ENCODE results near the gene YIPF5. TPM values are rescaled to one million over a fixed set of nuclear protein-coding genes. Genes with fewer than 3 reads are reported as not detected.

The YIPF5 gene
- total RNA-seq, 1 donor from 2014 or later = 65.6 TPM

DNA sequence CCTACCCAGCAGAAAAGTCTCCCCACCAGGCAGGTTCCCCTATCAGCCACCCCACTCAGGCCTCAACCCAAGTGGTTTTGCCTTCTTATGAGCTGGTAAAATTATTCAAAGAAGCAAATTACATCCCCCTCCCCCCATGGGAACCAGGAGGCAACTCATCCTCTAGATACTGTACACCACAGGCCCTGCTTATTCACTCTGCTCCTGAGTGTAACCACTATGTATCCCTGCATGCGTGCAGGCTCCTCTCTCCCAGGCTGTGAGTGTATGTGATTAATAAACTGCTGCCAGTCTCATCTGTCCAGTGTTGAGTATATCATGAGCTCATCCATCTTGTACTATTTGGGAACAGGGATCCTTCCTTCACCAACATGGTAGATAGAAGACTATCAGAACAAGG, 8.8 kb upstream of the YIPF5 start:
- TF ChIP-seq EZH2 (IDR thresholded peaks at IDR 0.05) (no peak), EZH2phosphoT487 (IDR thresholded peaks at IDR 0.05) (no peak)
- TF ChIP-seq, protein P1, sequence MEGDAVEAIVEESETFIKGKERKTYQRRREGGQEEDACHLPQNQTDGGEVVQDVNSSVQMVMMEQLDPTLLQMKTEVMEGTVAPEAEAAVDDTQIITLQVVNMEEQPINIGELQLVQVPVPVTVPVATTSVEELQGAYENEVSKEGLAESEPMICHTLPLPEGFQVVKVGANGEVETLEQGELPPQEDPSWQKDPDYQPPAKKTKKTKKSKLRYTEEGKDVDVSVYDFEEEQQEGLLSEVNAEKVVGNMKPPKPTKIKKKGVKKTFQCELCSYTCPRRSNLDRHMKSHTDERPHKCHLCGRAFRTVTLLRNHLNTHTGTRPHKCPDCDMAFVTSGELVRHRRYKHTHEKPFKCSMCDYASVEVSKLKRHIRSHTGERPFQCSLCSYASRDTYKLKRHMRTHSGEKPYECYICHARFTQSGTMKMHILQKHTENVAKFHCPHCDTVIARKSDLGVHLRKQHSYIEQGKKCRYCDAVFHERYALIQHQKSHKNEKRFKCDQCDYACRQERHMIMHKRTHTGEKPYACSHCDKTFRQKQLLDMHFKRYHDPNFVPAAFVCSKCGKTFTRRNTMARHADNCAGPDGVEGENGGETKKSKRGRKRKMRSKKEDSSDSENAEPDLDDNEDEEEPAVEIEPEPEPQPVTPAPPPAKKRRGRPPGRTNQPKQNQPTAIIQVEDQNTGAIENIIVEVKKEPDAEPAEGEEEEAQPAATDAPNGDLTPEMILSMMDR (IDR thresholded peaks at IDR 0.05) = no peak
- H3F3A ChIP-seq (ENCODE audit: low read depth) = no peaks in the 10 kb centered on the region
- H3K4me3 Mint-ChIP-seq = no peak overlapping the region
- H3K9me3 ChIP-seq (ENCODE audit: low read depth) = no peaks in the 10 kb centered on the region
- H3K4me1 Mint-ChIP-seq = no peaks in the 10 kb centered on the region
- H3K9ac ChIP-seq = no peak overlapping the region
- no peaks in the 10 kb centered on the region for H3K36me3 Mint-ChIP-seq
- H3K27me3 ChIP-seq = peaks cover 3% of the 10 kb centered on the region
- peaks cover 6% of the 10 kb centered on the region for H3K9me3 Mint-ChIP-seq
- no peak overlapping the region for H3K4me2 ChIP-seq
- no peak overlapping the region for H3K27ac Mint-ChIP-seq
- H3K27ac ChIP-seq = no peak overlapping the region
- no peak overlapping the region for H2AFZ ChIP-seq (replicated peaks)
- no peaks in the 10 kb centered on the region for H3K27me3 Mint-ChIP-seq (ENCODE audit: insufficient read depth, low read depth)
- no peaks in the 10 kb centered on the region for H3K79me2 ChIP-seq (ENCODE audit: low read depth)
- no peak for DNase-seq (ENCODE audit: low spot score)
- no peaks in the 10 kb centered on the region for H3K36me3 ChIP-seq
- no peaks in the 10 kb centered on the region for H4K20me1 ChIP-seq (ENCODE audit: low read depth)
- no peak overlapping the region for H3K4me3 ChIP-seq
- H3K4me1 ChIP-seq = no peaks in the 10 kb centered on the region

- H4K20me1 ChIP-seq (ENCODE audit: low read depth) = no peaks in the 10 kb centered on the region
- no peaks in the 10 kb centered on the region for H3K9me3 ChIP-seq (ENCODE audit: low read depth)
- H3K27ac ChIP-seq = no peak overlapping the region
- Mint-ChIP-seq H3K27ac (no peak overlapping the region), H3K36me3 (no peaks in the 10 kb centered on the region), H3K9me3 (peaks cover 6% of the 10 kb centered on the region), H3K4me1 (no peaks in the 10 kb centered on the region), H3K4me3 (no peak overlapping the region), H3K27me3 (ENCODE audit: insufficient read depth, low read depth) (no peaks in the 10 kb centered on the region)
- no peaks in the 10 kb centered on the region for H3F3A ChIP-seq (ENCODE audit: low read depth)
- no peak overlapping the region for H2AFZ ChIP-seq (replicated peaks)
- no peak overlapping the region for H3K9ac ChIP-seq
- peaks cover 5% of the 10 kb centered on the region for H3K27me3 ChIP-seq
- DNase-seq (ENCODE audit: low spot score) = no peak
- H3K4me3 ChIP-seq = no peak overlapping the region
- no peak overlapping the region for H3K4me2 ChIP-seq
- H3K4me1 ChIP-seq = no peaks in the 10 kb centered on the region
- no peaks in the 10 kb centered on the region for H3K79me2 ChIP-seq (ENCODE audit: low read depth)
- TF ChIP-seq EZH2 (IDR thresholded peaks at IDR 0.05) (no peak), EZH2phosphoT487 (IDR thresholded peaks at IDR 0.05) (no peak)
- TF ChIP-seq, protein P1 (IDR thresholded peaks at IDR 0.05) = no peak
- H3K36me3 ChIP-seq = no peaks in the 10 kb centered on the region
Measured at GRCh38 chr5:144177548-144177947, 7.1 kb upstream of the YIPF5 start.

GRCh38 chr5:144173766-144174165, 3.3 kb upstream of the YIPF5 start:
- H3K27ac Mint-ChIP-seq = no peak overlapping the region
- no peak overlapping the region for H3K4me3 ChIP-seq
- H3K4me2 ChIP-seq = no peak overlapping the region
- no peak overlapping the region for H3K9ac ChIP-seq
- peaks cover 22% of the 10 kb centered on the region for H3K4me1 Mint-ChIP-seq
- no peak overlapping the region for H2AFZ ChIP-seq (replicated peaks)
- TF ChIP-seq EZH2 (IDR thresholded peaks at IDR 0.05) (no peak), EZH2phosphoT487 (IDR thresholded peaks at IDR 0.05) (no peak)
- TF ChIP-seq, protein P1 (IDR thresholded peaks at IDR 0.05) = no peak
- H3K4me1 ChIP-seq = peaks cover 4% of the 10 kb centered on the region
- H3K9me3 ChIP-seq (ENCODE audit: low read depth) = no peaks in the 10 kb centered on the region
- peaks cover 5% of the 10 kb centered on the region for H3K27me3 ChIP-seq
- H3K36me3 ChIP-seq = no peaks in the 10 kb centered on the region
- no peak overlapping the region for H3K4me3 Mint-ChIP-seq
- no peaks in the 10 kb centered on the region for H3K9me3 Mint-ChIP-seq
- H4K20me1 ChIP-seq (ENCODE audit: low read depth) = no peaks in the 10 kb centered on the region
- peaks cover 15% of the 10 kb centered on the region for H3K79me2 ChIP-seq (ENCODE audit: low read depth)
- H3K27ac ChIP-seq = no peak overlapping the region
- no peaks in the 10 kb centered on the region for H3K27me3 Mint-ChIP-seq (ENCODE audit: insufficient read depth, low read depth)
- peaks cover 2% of the 10 kb centered on the region for H3K36me3 Mint-ChIP-seq
- DNase-seq (ENCODE audit: low spot score) = no peak
- H3F3A ChIP-seq (ENCODE audit: low read depth) = no peaks in the 10 kb centered on the region

Measured in neural progenitor cell (in vitro differentiated cells).